Endothelial cell of umbilical vein (primary cell): ENCODE results near the gene CYFIP2. TPM values are rescaled to one million over a fixed set of nuclear protein-coding genes. Genes with fewer than 3 reads are reported as not detected.

Experiments used
- BruUV-seq: library from RNA; stranded (reverse); fragments of 400-500 nt; replicated peaks from 2 replicates; lab custom pipeline; 2021; lab: Mats Ljungman, UMichigan
- CTCF ChIA-PET: fragments of 300-600, 350-600 bp; sonication (Branson Sonifier 250); formaldehyde crosslinking; loops from one replicate; lab custom pipeline; 2021; ENCODE audit warnings: antibody characterized with exemption, inconsistent platforms; lab: Charles Lee
- POLR2A ChIA-PET: fragments of 300-600, 350-600 bp; sonication (Branson Sonifier 250); formaldehyde crosslinking; loops from one replicate; lab custom pipeline; 2021; ENCODE audit warnings: antibody characterized with exemption, inconsistent platforms; lab: Charles Lee
- DNase-seq: peaks from one replicate; pipeline ENCODE4 v3.0.0-alpha.2; 2011; ENCODE audit warnings: low read depth, low spot score
- FAIRE-seq: peaks from 2 replicates; lab custom pipeline; 2011; peaks lifted over from hg19 to GRCh38; lab: Jason Lieb, UNC
- H2AFZ ChIP-seq: 2 replicates; pipeline ENCODE4 v1.6.0; 2012; ENCODE audit warnings: low read depth, low read length, control low read depth, inconsistent platforms
- H3K27ac ChIP-seq: 2 replicates; pipeline ENCODE4 v1.5.1; 2011; ENCODE audit warnings: low read depth, mild to moderate bottlenecking, control low read depth, low read length, moderate library complexity; ENCODE audit not compliant: insufficient read depth
- H3K27me3 ChIP-seq, 2 experiments: 2 replicates each; pipeline versions ENCODE4 v1.6.0 to v1.6.1; 2011; ENCODE audit warnings: low read length in 2 of 2, mixed read lengths in 1 of 2; ENCODE audit not compliant: control insufficient read depth in 2 of 2, insufficient read depth in 2 of 2
- H3K36me3 ChIP-seq, 2 experiments: 2 replicates in 1 of 2; 3 replicates in 1 of 2; pipeline ENCODE4 v1.5.1; 2011; ENCODE audit warnings: low read length in 2 of 2, mild to moderate bottlenecking in 1 of 2, moderate library complexity in 1 of 2; ENCODE audit not compliant: control insufficient read depth in 2 of 2, insufficient read depth in 2 of 2; ENCODE audit errors: extremely low read depth in 1 of 2
- H3K4me1 ChIP-seq: 3 replicates; pipeline ENCODE4 v1.5.1; 2011; ENCODE audit warnings: mild to moderate bottlenecking, low read length; ENCODE audit not compliant: control insufficient read depth, insufficient read depth; ENCODE audit errors: extremely low read depth
- H3K4me2 ChIP-seq: 2 replicates; pipeline ENCODE4 v1.6.1; 2011; ENCODE audit warnings: low read length, control low read depth, mixed read lengths; ENCODE audit not compliant: insufficient read depth
- H3K4me3 ChIP-seq, 3 experiments: fragments of 200-600 bp in 1 of 3; sonication (generic), shearing (Covaris generic) in 1 of 3; replicated peaks in 1 of 3; 2 replicates each; pipeline ENCODE4 v1.5.1; 2011 to 2016; ENCODE audit warnings: control low read depth in 3 of 3, low read length in 3 of 3, mild to moderate bottlenecking in 2 of 3, inconsistent platforms in 1 of 3, low read depth in 1 of 3, moderate library complexity in 1 of 3; ENCODE audit not compliant: insufficient read depth in 1 of 3
- H3K79me2 ChIP-seq: 2 replicates; pipeline ENCODE4 v1.6.0; 2012; ENCODE audit warnings: low read length, inconsistent platforms; ENCODE audit not compliant: control insufficient read depth, insufficient read depth
- H3K9ac ChIP-seq: replicated peaks from 2 replicates; pipeline ENCODE3; 2011; ENCODE audit warnings: low read length, control low read depth; ENCODE audit not compliant: insufficient read depth; ENCODE audit errors: extremely low read depth
- H3K9me1 ChIP-seq: replicated peaks from 3 replicates; pipeline ENCODE4 v1.6.0; 2011; ENCODE audit warnings: mild to moderate bottlenecking, low read length; ENCODE audit not compliant: control insufficient read depth, insufficient read depth; ENCODE audit errors: extremely low read depth
- H3K9me3 ChIP-seq: replicated peaks from 2 replicates; pipeline ENCODE4 v1.5.1; 2012; ENCODE audit warnings: low read length, inconsistent platforms; ENCODE audit not compliant: control insufficient read depth, insufficient read depth
- H4K20me1 ChIP-seq: replicated peaks from 2 replicates; pipeline ENCODE3; 2011; ENCODE audit warnings: mild to moderate bottlenecking, low read length; ENCODE audit not compliant: control insufficient read depth, insufficient read depth; ENCODE audit errors: extremely low read depth
- EZH2 ChIP-seq: IDR thresholded peaks from 2 replicates; pipeline ENCODE4 v1.6.1; 2012; ENCODE audit warnings: borderline replicate concordance, low read depth, mild to moderate bottlenecking, moderate library complexity, low read length, inconsistent platforms; ENCODE audit not compliant: severe bottlenecking
- FOS ChIP-seq: IDR thresholded peaks from 2 replicates; pipeline ENCODE4 v1.6.1; 2011; ENCODE audit warnings: mild to moderate bottlenecking, low read length, moderate library complexity, borderline replicate concordance; ENCODE audit not compliant: insufficient read depth
- GATA2 ChIP-seq: IDR thresholded peaks from 2 replicates; pipeline ENCODE4 v1.7.0; 2011; ENCODE audit warnings: low read depth, mild to moderate bottlenecking, moderate library complexity, mixed read lengths, low read length; ENCODE audit not compliant: insufficient read length, insufficient read depth
- JUN ChIP-seq: IDR thresholded peaks from 2 replicates; pipeline ENCODE4 v1.6.1; 2011; ENCODE audit warnings: borderline replicate concordance, low read depth; ENCODE audit not compliant: insufficient read length, insufficient read depth
- MYC ChIP-seq: IDR thresholded peaks from one replicate; pipeline ENCODE4 v1.6.1; 2011; ENCODE audit warnings: mild to moderate bottlenecking, low read depth, low read length
- POLR2A ChIP-seq: IDR thresholded peaks from 2 replicates; pipeline ENCODE4 v1.6.1; 2012; ENCODE audit warnings: low read depth, mild to moderate bottlenecking, control low read depth, low read length
- POLR2AphosphoS5 ChIP-seq: IDR thresholded peaks from 2 replicates; pipeline ENCODE4 v1.6.1; 2012; ENCODE audit warnings: low read depth, mild to moderate bottlenecking, control low read depth, low read length, moderate library complexity; ENCODE audit not compliant: insufficient read depth
- dilution Hi-C: fragments of 300-500 bp; cut with MboI; formaldehyde crosslinking; loops from one replicate; pipeline ENCODE4 v1.15.0; 2019; ENCODE audit warnings: low sequenced_read_pairs; ENCODE audit not compliant: extremely low pct_ligation_motif_present
- intact Hi-C: fragments of 100-400 bp; cut with micrococcal nuclease; formaldehyde crosslinking; loops from one replicate; pipeline ENCODE4 v1.10.0; 2022
- polyA plus RNA-seq, 4 experiments: library from polyadenylated mRNA; depleted of rRNA in 3 of 4; stranded (reverse) in 3 of 4; unstranded in 1 of 4; fragments of >200 nt; gene quantifications; 2 replicates each; pipeline versions ENCODE4 v1.2.1 to v1.2.3, GENCODE V29; 2011 to 2012; ENCODE audit warnings: missing spikeins in 1 of 4
- total RNA-seq: library from RNA; stranded (reverse); gene quantifications from 2 replicates; pipeline ENCODE4 v1.2.3, GENCODE V29; 2021
- TF ChIP-seq, protein P1 (sequence below): IDR thresholded peaks from 2 replicates; pipeline ENCODE4 v1.6.1; 2011; ENCODE audit not compliant: insufficient read depth, insufficient read length
- TF ChIP-seq, protein P2 (sequence below), 2 donors: IDR thresholded peaks; 1 replicate in 1 of 2; 2 replicates in 1 of 2; pipeline ENCODE4 v1.5.1; 2011; ENCODE audit warnings: low read length in 2 of 2, mild to moderate bottlenecking in 2 of 2, moderate library complexity in 2 of 2, control low read depth in 1 of 2, inconsistent platforms in 1 of 2, low read depth in 1 of 2; ENCODE audit not compliant: insufficient read depth in 1 of 2; ENCODE audit errors: extremely low read depth in 1 of 2

Gene CYFIP2
- total and polyA plus RNA-seq, 2 donors (not counting 3 experiments of a cell fraction or from before 2014, with no cell fraction given) = 9.2 to 22.4 TPM

DNA sequence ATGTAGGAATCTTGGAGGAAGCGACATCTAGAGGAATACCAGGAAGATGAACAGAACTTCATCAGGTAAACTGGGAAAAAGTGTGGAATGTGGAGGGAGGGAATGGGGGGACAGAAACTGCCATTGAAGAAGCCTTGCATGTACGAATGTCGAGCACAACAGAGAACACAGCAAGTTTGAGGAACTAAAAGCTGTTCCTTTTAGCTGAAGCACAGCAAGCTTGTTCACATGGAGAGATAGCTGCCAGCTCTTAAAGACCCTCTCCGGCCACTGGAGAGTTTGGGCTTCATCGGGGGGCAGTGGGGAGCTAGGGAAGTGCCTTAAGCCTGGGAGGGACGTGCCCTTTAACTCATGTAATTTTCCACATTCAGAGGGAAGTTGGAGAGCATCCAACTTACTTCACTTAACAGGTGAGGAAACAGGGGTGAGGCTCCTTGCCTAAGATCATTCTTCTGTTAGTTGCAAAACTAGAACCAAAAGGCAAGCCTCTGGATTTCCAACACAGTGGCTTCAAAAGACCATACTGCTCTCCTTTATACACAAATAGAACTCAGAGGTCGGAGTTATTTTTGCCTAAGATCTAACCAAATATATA lies 2.3 kb upstream of the CYFIP2 start:
- H3K9ac ChIP-seq = no peak overlapping the region
- peaks cover 8 to 10% of the 10 kb centered on the region in 2 experiments for H3K27me3 ChIP-seq
- no peaks in the 10 kb centered on the region for H3K9me1 ChIP-seq
- no peaks in the 10 kb centered on the region for H3K79me2 ChIP-seq
- ChIA-PET CTCF (interaction anchor here (1.5 to 3.9 kb wide), 3 partner anchors 10 to 115 kb away, joined by 4 to 24 read pairs (median 5); no protein-coding TSS in a partner anchor), POLR2A (no interaction called here)
- H3K4me3 ChIP-seq = no peak overlapping the region
- H2AFZ ChIP-seq = no peak overlapping the region
- DNase-seq (no peak), FAIRE-seq (no peak)
- H3K27ac ChIP-seq = no peak overlapping the region
- H3K4me2 ChIP-seq = no peak overlapping the region
- H4K20me1 ChIP-seq = no peaks in the 10 kb centered on the region
- BruUV-seq = no TSS peak
- H3K9me3 ChIP-seq = no peaks in the 10 kb centered on the region
- intact Hi-C loops = no loop called here
- peaks cover 4% of the 10 kb centered on the region for H3K4me1 ChIP-seq
- TF ChIP-seq POLR2A = no peak
- TF ChIP-seq, protein P1, sequence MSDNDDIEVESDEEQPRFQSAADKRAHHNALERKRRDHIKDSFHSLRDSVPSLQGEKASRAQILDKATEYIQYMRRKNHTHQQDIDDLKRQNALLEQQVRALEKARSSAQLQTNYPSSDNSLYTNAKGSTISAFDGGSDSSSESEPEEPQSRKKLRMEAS = no peak
- no peak for TF ChIP-seq POLR2AphosphoS5
- TF ChIP-seq EZH2 = no peak
- TF ChIP-seq MYC = no peak
- TF ChIP-seq JUN = no peak
- TF ChIP-seq FOS = no peak
- TF ChIP-seq GATA2 = no peak
- TF ChIP-seq, protein P2, sequence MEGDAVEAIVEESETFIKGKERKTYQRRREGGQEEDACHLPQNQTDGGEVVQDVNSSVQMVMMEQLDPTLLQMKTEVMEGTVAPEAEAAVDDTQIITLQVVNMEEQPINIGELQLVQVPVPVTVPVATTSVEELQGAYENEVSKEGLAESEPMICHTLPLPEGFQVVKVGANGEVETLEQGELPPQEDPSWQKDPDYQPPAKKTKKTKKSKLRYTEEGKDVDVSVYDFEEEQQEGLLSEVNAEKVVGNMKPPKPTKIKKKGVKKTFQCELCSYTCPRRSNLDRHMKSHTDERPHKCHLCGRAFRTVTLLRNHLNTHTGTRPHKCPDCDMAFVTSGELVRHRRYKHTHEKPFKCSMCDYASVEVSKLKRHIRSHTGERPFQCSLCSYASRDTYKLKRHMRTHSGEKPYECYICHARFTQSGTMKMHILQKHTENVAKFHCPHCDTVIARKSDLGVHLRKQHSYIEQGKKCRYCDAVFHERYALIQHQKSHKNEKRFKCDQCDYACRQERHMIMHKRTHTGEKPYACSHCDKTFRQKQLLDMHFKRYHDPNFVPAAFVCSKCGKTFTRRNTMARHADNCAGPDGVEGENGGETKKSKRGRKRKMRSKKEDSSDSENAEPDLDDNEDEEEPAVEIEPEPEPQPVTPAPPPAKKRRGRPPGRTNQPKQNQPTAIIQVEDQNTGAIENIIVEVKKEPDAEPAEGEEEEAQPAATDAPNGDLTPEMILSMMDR (IDR thresholded peaks at IDR 0.05; ENCODE audit: extremely low read depth in 1 of 2, insufficient read depth in 1 of 2, low read depth in 1 of 2, low read length in 2 of 2) = no peak
- H3K36me3 ChIP-seq = no peaks in the 10 kb centered on the region
- dilution Hi-C loops = no loop called here
